ENCODE data around the gene RTN4RL1.

Gene RTN4RL1

GRCh38 chr17:2059547-2060384 is 34.6 kb upstream of the RTN4RL1 start:
- no peaks in the 10 kb centered on the region for H3K9me3 ChIP-seq (ENCODE audit: control insufficient read depth in 1 of 2, low read length in 2 of 2)
- peak overlapping the region in 1 of 2 donors; percentile 54 for H3K9ac ChIP-seq (ENCODE audit: low read depth in 1 of 2, low read length in 2 of 2)
- H3K27ac ChIP-seq (ENCODE audit: low read depth, low read length), result peak overlapping the region; percentile 75
- peaks cover 0 to 21% of the 10 kb centered on the region in 2 donors for H3K36me3 ChIP-seq (ENCODE audit: control insufficient read depth in 1 of 2, insufficient read depth in 2 of 2, low read length in 2 of 2)
- H3K4me1 ChIP-seq (ENCODE audit: control insufficient read depth in 1 of 2, insufficient read depth in 2 of 2, low read length in 2 of 2), result peaks cover 22 to 45% of the 10 kb centered on the region in 2 donors
- peaks cover 7 to 14% of the 10 kb centered on the region in 2 donors for H3K27me3 ChIP-seq (ENCODE audit: control insufficient read depth in 1 of 2, insufficient read depth in 2 of 2, low read length in 2 of 2)
- peak overlapping the region; percentile 27 to 36 for H3K4me3 ChIP-seq (ENCODE audit: low read depth in 1 of 2, low read length in 2 of 2)

GRCh38 chr17:2058586-2059546 is 33.7 kb upstream of the RTN4RL1 start:
- Histone ChIP-seq H3K4me1 (ENCODE audit: control insufficient read depth in 1 of 2, insufficient read depth in 2 of 2, low read length in 2 of 2) (peaks cover 19 to 48% of the 10 kb centered on the region in 2 donors), H3K9me3 (ENCODE audit: control insufficient read depth in 1 of 2, low read length in 2 of 2) (no peaks in the 10 kb centered on the region), H3K36me3 (ENCODE audit: control insufficient read depth in 1 of 2, insufficient read depth in 2 of 2, low read length in 2 of 2) (peaks cover 0 to 14% of the 10 kb centered on the region in 2 donors), H3K9ac (ENCODE audit: low read depth in 1 of 2, low read length in 2 of 2) (peak overlapping the region in 1 of 2 donors; percentile 57), H3K27ac (ENCODE audit: low read depth, low read length) (peak overlapping the region; percentile 75), H3K27me3 (ENCODE audit: control insufficient read depth in 1 of 2, insufficient read depth in 2 of 2, low read length in 2 of 2) (peaks cover 12 to 21% of the 10 kb centered on the region in 2 donors), H3K4me3 (ENCODE audit: low read depth in 1 of 2, low read length in 2 of 2) (peak overlapping the region; percentile 27 to 65)

- Histone ChIP-seq H3K27me3 (ENCODE audit: control insufficient read depth in 1 of 2, insufficient read depth in 2 of 2, low read length in 2 of 2) (peaks cover 18 to 21% of the 10 kb centered on the region in 2 donors), H3K9me3 (ENCODE audit: control insufficient read depth in 1 of 2, low read length in 2 of 2) (no peaks in the 10 kb centered on the region), H3K36me3 (ENCODE audit: control insufficient read depth in 1 of 2, insufficient read depth in 2 of 2, low read length in 2 of 2) (peaks cover 0 to 14% of the 10 kb centered on the region in 2 donors), H3K27ac (ENCODE audit: low read depth, low read length) (peak overlapping the region; percentile 73), H3K4me1 (ENCODE audit: control insufficient read depth in 1 of 2, insufficient read depth in 2 of 2, low read length in 2 of 2) (peaks cover 20 to 46% of the 10 kb centered on the region in 2 donors), H3K9ac (ENCODE audit: low read depth in 1 of 2, low read length in 2 of 2) (peak overlapping the region in 1 of 2 donors; percentile 57), H3K4me3 (ENCODE audit: low read depth in 1 of 2, low read length in 2 of 2) (peak overlapping the region; percentile 22 to 65)
These were observed 32.8 kb upstream of the RTN4RL1 start for GRCh38 chr17:2057760-2058585.

- H3K9ac ChIP-seq (ENCODE audit: low read depth in 1 of 2, low read length in 2 of 2), result peak overlapping the region in 1 of 2 donors; percentile 18
- peaks cover 0 to 14% of the 10 kb centered on the region in 2 donors for H3K36me3 ChIP-seq (ENCODE audit: control insufficient read depth in 1 of 2, insufficient read depth in 2 of 2, low read length in 2 of 2)
- no peak overlapping the region for H3K27ac ChIP-seq (ENCODE audit: low read depth, low read length)
- H3K4me3 ChIP-seq (ENCODE audit: low read depth in 1 of 2, low read length in 2 of 2), result peak overlapping the region in 1 of 2 donors; percentile 66
- H3K27me3 ChIP-seq (ENCODE audit: control insufficient read depth in 1 of 2, insufficient read depth in 2 of 2, low read length in 2 of 2), result peaks cover 19 to 21% of the 10 kb centered on the region in 2 donors
- H3K4me1 ChIP-seq (ENCODE audit: control insufficient read depth in 1 of 2, insufficient read depth in 2 of 2, low read length in 2 of 2), result peaks cover 20 to 39% of the 10 kb centered on the region in 2 donors
- H3K9me3 ChIP-seq (ENCODE audit: control insufficient read depth in 1 of 2, low read length in 2 of 2), result no peaks in the 10 kb centered on the region
These were observed 32.1 kb upstream of the RTN4RL1 start for GRCh38 chr17:2057175-2057759.

GRCh38 chr17:2056206-2057174 is 31.4 kb upstream of the RTN4RL1 start:
- H3K36me3 ChIP-seq (ENCODE audit: control insufficient read depth in 1 of 2, insufficient read depth in 2 of 2, low read length in 2 of 2), result peaks cover 0 to 12% of the 10 kb centered on the region in 2 donors
- no peaks in the 10 kb centered on the region for H3K9me3 ChIP-seq (ENCODE audit: control insufficient read depth in 1 of 2, low read length in 2 of 2)
- peak overlapping the region; percentile 47 to 66 for H3K4me3 ChIP-seq (ENCODE audit: low read depth in 1 of 2, low read length in 2 of 2)
- peak overlapping the region; percentile 70 for H3K27ac ChIP-seq (ENCODE audit: low read depth, low read length)
- peaks cover 19 to 28% of the 10 kb centered on the region in 2 donors for H3K27me3 ChIP-seq (ENCODE audit: control insufficient read depth in 1 of 2, insufficient read depth in 2 of 2, low read length in 2 of 2)
- peaks cover 20 to 35% of the 10 kb centered on the region in 2 donors for H3K4me1 ChIP-seq (ENCODE audit: control insufficient read depth in 1 of 2, insufficient read depth in 2 of 2, low read length in 2 of 2)
- H3K9ac ChIP-seq (ENCODE audit: low read depth in 1 of 2, low read length in 2 of 2), result peak overlapping the region; percentile 16 to 59

- Histone ChIP-seq H3K27me3 (ENCODE audit: control insufficient read depth in 1 of 2, insufficient read depth in 2 of 2, low read length in 2 of 2) (peaks cover 19 to 31% of the 10 kb centered on the region in 2 donors), H3K27ac (ENCODE audit: low read depth, low read length) (peak overlapping the region; percentile 77), H3K36me3 (ENCODE audit: control insufficient read depth in 1 of 2, insufficient read depth in 2 of 2, low read length in 2 of 2) (peaks cover 0 to 3% of the 10 kb centered on the region in 2 donors), H3K4me1 (ENCODE audit: control insufficient read depth in 1 of 2, insufficient read depth in 2 of 2, low read length in 2 of 2) (peaks cover 14 to 27% of the 10 kb centered on the region in 2 donors), H3K9ac (ENCODE audit: low read depth in 1 of 2, low read length in 2 of 2) (peak overlapping the region; percentile 16 to 59), H3K9me3 (ENCODE audit: control insufficient read depth in 1 of 2, low read length in 2 of 2) (no peaks in the 10 kb centered on the region), H3K4me3 (ENCODE audit: low read depth in 1 of 2, low read length in 2 of 2) (peak overlapping the region; percentile 60 to 66)
These were observed 30.4 kb upstream of the RTN4RL1 start for GRCh38 chr17:2055292-2056205.

GRCh38 chr17:2054512-2055291 is 29.6 kb upstream of the RTN4RL1 start, which contains the start of gene HIC1:
Gene HIC1 (plus strand): TSS chr17:2055103. CDS start chr17:2056691, 1,588 bp downstream.
- H3K4me3 ChIP-seq (ENCODE audit: low read depth in 1 of 2, low read length in 2 of 2), result peak within 1 kb of the TSS; percentile 55 to 60
- no peaks in the 10 kb centered on the region for H3K9me3 ChIP-seq (ENCODE audit: control insufficient read depth in 1 of 2, low read length in 2 of 2)
- peaks cover 14 to 19% of the 10 kb centered on the region in 2 donors for H3K4me1 ChIP-seq (ENCODE audit: control insufficient read depth in 1 of 2, insufficient read depth in 2 of 2, low read length in 2 of 2)
- peaks cover 19 to 29% of the 10 kb centered on the region in 2 donors for H3K27me3 ChIP-seq (ENCODE audit: control insufficient read depth in 1 of 2, insufficient read depth in 2 of 2, low read length in 2 of 2)
- no peaks in the 10 kb centered on the region for H3K36me3 ChIP-seq (ENCODE audit: control insufficient read depth in 1 of 2, insufficient read depth in 2 of 2, low read length in 2 of 2)
- peak within 1 kb of the TSS; percentile 77 for H3K27ac ChIP-seq (ENCODE audit: low read depth, low read length)
- H3K9ac ChIP-seq (ENCODE audit: low read depth in 1 of 2, low read length in 2 of 2), result peak within 1 kb of the TSS in 1 of 2 donors; percentile 33
